Esophagus (tissue), 2 donors: ENCODE results near the gene OR2L5. TPM values are rescaled to one million over a fixed set of nuclear protein-coding genes. Genes with fewer than 3 reads are reported as not detected.

Experiments used
- H3K27ac ChIP-seq, 2 donors: one replicate each; pipeline ENCODE4 v1.5.1; 2013; ENCODE audit warnings: low read depth in 2 of 2, mild to moderate bottlenecking in 2 of 2, inconsistent platforms in 1 of 2, low read length in 1 of 2, moderate library complexity in 1 of 2
- H3K27me3 ChIP-seq, 2 donors: one replicate each; pipeline ENCODE4 v1.6.1; 2013; ENCODE audit warnings: low read length in 2 of 2, control low read depth in 1 of 2, mild to moderate bottlenecking in 1 of 2; ENCODE audit not compliant: insufficient read depth in 2 of 2, control insufficient read depth in 1 of 2
- H3K36me3 ChIP-seq, 2 donors: one replicate each; pipeline ENCODE4 v1.6.1; 2013; ENCODE audit warnings: low read length in 1 of 2; ENCODE audit not compliant: control insufficient read depth in 2 of 2, insufficient read depth in 2 of 2
- H3K4me1 ChIP-seq, 2 donors: one replicate each; pipeline ENCODE4 v1.6.1; 2013; ENCODE audit warnings: low read length in 1 of 2; ENCODE audit not compliant: control insufficient read depth in 2 of 2, insufficient read depth in 2 of 2
- H3K4me3 ChIP-seq, 2 donors: one replicate each; pipeline ENCODE4 v1.5.1; 2013; ENCODE audit warnings: low read length in 2 of 2, mild to moderate bottlenecking in 2 of 2, low read depth in 1 of 2, moderate library complexity in 1 of 2
- H3K9me3 ChIP-seq, 2 donors: one replicate each; pipeline ENCODE4 v1.6.1; 2013; ENCODE audit warnings: mild to moderate bottlenecking in 2 of 2, low read depth in 1 of 2, low read length in 1 of 2, moderate library complexity in 1 of 2; ENCODE audit not compliant: control insufficient read depth in 2 of 2, insufficient read depth in 1 of 2
- WGBS, 2 donors: extraction: QIAGEN DNeasy Blood & Tissue Kit; methylation state at CpG; one replicate each; pipeline ENCODE4 v1.1.7; 2013; 5-methylcytosine and 5-hydroxymethylcytosine counted together
- polyA plus RNA-seq, 2 donors: library from polyadenylated mRNA; stranded (reverse); fragments of 200-250 nt; gene quantifications; one replicate each; pipeline ENCODE4 v1.2.3, GENCODE V29; 2013
- donor health status: healthy with polysubstance abuse.
- donor health status: Bipolar disorder and iron deficiency.

OR2L5 gene
- polyA plus RNA-seq, result not detected

- no peaks in the 10 kb centered on the region for H3K27me3 ChIP-seq
- no peaks in the 10 kb centered on the region for H3K4me1 ChIP-seq
- H3K4me3 ChIP-seq, result no peak within 1 kb of the TSS
- no peaks in the 10 kb centered on the region for H3K9me3 ChIP-seq
- WGBS, 2 donors, result 87 to 91% methylated on average over 2 of the region's 2 CpGs
- H3K27ac ChIP-seq, result no peak within 1 kb of the TSS
- H3K36me3 ChIP-seq, result no peaks in the 10 kb centered on the region
Observed at GRCh38 chr1:248013229-248013710, at the start of gene OR2L5. OR2L5 (plus strand) TSS chr1:248013660; CDS start chr1:248021948, 8,288 bp downstream.

GRCh38 chr1:247964933-247965332 lies 48.5 kb upstream of the OR2L5 start, which contains the start of gene OR2AK2:
OR2AK2 (plus strand) TSS chr1:247965233; CDS start chr1:247965377, 144 bp downstream.
- Histone ChIP-seq H3K27me3 (no peaks in the 10 kb centered on the region), H3K4me1 (no peaks in the 10 kb centered on the region), H3K4me3 (no peak within 1 kb of the TSS), H3K9me3 (no peaks in the 10 kb centered on the region), H3K36me3 (no peaks in the 10 kb centered on the region), H3K27ac (no peak within 1 kb of the TSS)
- 80 to 85% methylated on average over 2 of the region's 2 CpGs for WGBS, 2 donors

GRCh38 chr1:247966532-247967204 lies 46.8 kb upstream of the OR2L5 start:
- Histone ChIP-seq H3K27ac (no peak overlapping the region), H3K27me3 (no peaks in the 10 kb centered on the region), H3K4me1 (no peaks in the 10 kb centered on the region), H3K4me3 (no peak overlapping the region), H3K9me3 (no peaks in the 10 kb centered on the region), H3K36me3 (no peaks in the 10 kb centered on the region)
- WGBS, 2 donors, result 49 to 68% methylated on average over 5 of the region's 5 CpGs

GRCh38 chr1:247992986-247993385 lies 20.5 kb upstream of the OR2L5 start:
- no peaks in the 10 kb centered on the region for H3K36me3 ChIP-seq
- no peaks in the 10 kb centered on the region for H3K27me3 ChIP-seq
- WGBS, 2 donors, result 41 to 52% methylated on average over 2 of the region's 2 CpGs
- H3K27ac ChIP-seq, result no peak overlapping the region
- H3K4me1 ChIP-seq, result no peaks in the 10 kb centered on the region
- H3K4me3 ChIP-seq, result no peak overlapping the region
- peaks cover 0 to 3% of the 10 kb centered on the region in 2 donors for H3K9me3 ChIP-seq

GRCh38 chr1:247998811-247999210 lies 14.6 kb upstream of the OR2L5 start:
- Histone ChIP-seq H3K4me3 (no peak overlapping the region), H3K27me3 (no peaks in the 10 kb centered on the region), H3K36me3 (no peaks in the 10 kb centered on the region), H3K27ac (no peak overlapping the region), H3K4me1 (no peaks in the 10 kb centered on the region), H3K9me3 (no peaks in the 10 kb centered on the region)
- WGBS, 2 donors, result 33 to 38% methylated on average over 2 of the region's 2 CpGs

- Histone ChIP-seq H3K36me3 (no peaks in the 10 kb centered on the region), H3K4me1 (no peaks in the 10 kb centered on the region), H3K27ac (no peak overlapping the region), H3K27me3 (no peaks in the 10 kb centered on the region), H3K9me3 (no peaks in the 10 kb centered on the region), H3K4me3 (no peak overlapping the region)
- WGBS, 2 donors, result 87 to 89% methylated on average over 1 of the region's 1 CpG
Observed at GRCh38 chr1:248000169-248000568, 13.3 kb upstream of the OR2L5 start.

- 32 to 46% methylated on average over 1 of the region's 1 CpG for WGBS, 2 donors
- Histone ChIP-seq H3K9me3 (peaks cover 2 to 3% of the 10 kb centered on the region in 2 donors), H3K27me3 (no peaks in the 10 kb centered on the region), H3K4me3 (no peak overlapping the region), H3K36me3 (no peaks in the 10 kb centered on the region), H3K27ac (no peak overlapping the region), H3K4me1 (no peaks in the 10 kb centered on the region)
Observed at GRCh38 chr1:248007778-248008177, 5.7 kb upstream of the OR2L5 start.

- H3K4me1 ChIP-seq, result no peaks in the 10 kb centered on the region
- no peak overlapping the region for H3K27ac ChIP-seq
- H3K27me3 ChIP-seq, result no peaks in the 10 kb centered on the region
- H3K36me3 ChIP-seq, result no peaks in the 10 kb centered on the region
- H3K9me3 ChIP-seq, result peaks cover 2 to 3% of the 10 kb centered on the region in 2 donors
- 76 to 80% methylated on average over 3 of the region's 3 CpGs for WGBS, 2 donors
- no peak overlapping the region for H3K4me3 ChIP-seq
Observed at GRCh38 chr1:248009681-248010080, 3.8 kb upstream of the OR2L5 start.

GRCh38 chr1:248015803-248016202 lies 2.3 kb downstream of the OR2L5 start:
- Histone ChIP-seq H3K4me1 (no peaks in the 10 kb centered on the region), H3K9me3 (no peaks in the 10 kb centered on the region), H3K27ac (no peak overlapping the region), H3K4me3 (no peak overlapping the region), H3K27me3 (no peaks in the 10 kb centered on the region), H3K36me3 (no peaks in the 10 kb centered on the region)
- 75 to 76% methylated on average over 1 of the region's 1 CpG for WGBS, 2 donors

GRCh38 chr1:248029770-248030169 lies 16.3 kb downstream of the OR2L5 start, which contains the start of gene OR2L2:
OR2L2 (plus strand) TSS chr1:248030070; CDS start chr1:248038268, 8,198 bp downstream.
- no peaks in the 10 kb centered on the region for H3K4me1 ChIP-seq
- H3K36me3 ChIP-seq, result no peaks in the 10 kb centered on the region
- no peaks in the 10 kb centered on the region for H3K9me3 ChIP-seq
- WGBS, 2 donors, result 31 to 38% methylated on average over 2 of the region's 2 CpGs
- no peak within 1 kb of the TSS for H3K4me3 ChIP-seq
- H3K27me3 ChIP-seq, result no peaks in the 10 kb centered on the region
- no peak within 1 kb of the TSS for H3K27ac ChIP-seq
